Measurements from ENCODE around the gene MEG3.

DNA sequence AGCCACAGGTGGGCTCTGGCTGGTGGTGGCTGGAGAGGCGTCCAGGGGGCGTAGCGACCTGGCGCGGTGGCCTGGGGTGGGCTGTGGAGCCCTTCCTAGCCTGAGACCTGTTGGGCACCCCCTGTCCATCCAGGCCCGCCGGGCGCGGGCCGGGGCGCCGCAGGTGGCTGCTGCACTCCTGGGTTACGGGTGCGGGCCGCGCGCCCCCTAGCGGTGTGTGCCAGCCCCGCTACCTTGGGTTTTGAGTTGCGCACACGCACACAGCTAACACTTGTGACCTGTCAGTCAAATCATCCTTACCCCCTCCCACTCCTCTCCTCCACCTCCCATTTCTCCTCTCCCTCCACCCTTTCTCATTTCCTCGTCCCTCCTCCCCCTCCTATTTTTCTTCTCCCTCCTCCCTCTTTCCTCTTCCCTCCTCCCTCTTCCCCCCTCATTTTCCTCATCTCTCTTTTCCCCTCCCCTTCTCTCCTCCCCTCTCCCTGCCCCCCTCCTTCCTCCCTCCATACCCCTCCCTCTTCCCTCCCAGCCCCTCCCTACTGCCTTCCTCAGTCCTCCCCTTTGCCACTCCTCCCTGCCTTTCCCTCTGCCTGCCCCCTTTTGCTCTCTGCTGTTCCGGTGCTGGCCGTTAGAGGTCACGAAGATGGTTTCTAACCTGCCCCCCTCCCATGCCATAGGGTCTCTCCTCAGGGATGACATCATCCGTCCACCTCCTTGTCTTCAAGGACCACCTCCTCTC is 2.3 kb downstream of the MEG3 start:
- TF ChIP-seq, protein P1, sequence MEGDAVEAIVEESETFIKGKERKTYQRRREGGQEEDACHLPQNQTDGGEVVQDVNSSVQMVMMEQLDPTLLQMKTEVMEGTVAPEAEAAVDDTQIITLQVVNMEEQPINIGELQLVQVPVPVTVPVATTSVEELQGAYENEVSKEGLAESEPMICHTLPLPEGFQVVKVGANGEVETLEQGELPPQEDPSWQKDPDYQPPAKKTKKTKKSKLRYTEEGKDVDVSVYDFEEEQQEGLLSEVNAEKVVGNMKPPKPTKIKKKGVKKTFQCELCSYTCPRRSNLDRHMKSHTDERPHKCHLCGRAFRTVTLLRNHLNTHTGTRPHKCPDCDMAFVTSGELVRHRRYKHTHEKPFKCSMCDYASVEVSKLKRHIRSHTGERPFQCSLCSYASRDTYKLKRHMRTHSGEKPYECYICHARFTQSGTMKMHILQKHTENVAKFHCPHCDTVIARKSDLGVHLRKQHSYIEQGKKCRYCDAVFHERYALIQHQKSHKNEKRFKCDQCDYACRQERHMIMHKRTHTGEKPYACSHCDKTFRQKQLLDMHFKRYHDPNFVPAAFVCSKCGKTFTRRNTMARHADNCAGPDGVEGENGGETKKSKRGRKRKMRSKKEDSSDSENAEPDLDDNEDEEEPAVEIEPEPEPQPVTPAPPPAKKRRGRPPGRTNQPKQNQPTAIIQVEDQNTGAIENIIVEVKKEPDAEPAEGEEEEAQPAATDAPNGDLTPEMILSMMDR (conservative IDR thresholded peaks at IDR 0.05) = no peak
- no peak for TF ChIP-seq EZH2 (IDR thresholded peaks at IDR 0.05; ENCODE audit: low read depth)

Data from PC-9 (cell line).